Stimulated activated CD4-positive, alpha-beta T cell treated with anti-CD3 and anti-CD28 coated beads, Interleukin-2, amount 100 ng/mL, for 4 hours (primary cell): ENCODE measurements around the gene LYPD8.

ENCODE experiments used
- DNase-seq: peaks from one replicate; pipeline ENCODE4 v3.0.0-alpha.2; 2020; ENCODE audit warnings: low read depth

LYPD8 gene

GRCh38 chr1:248757784-248758195 lies 2.2 kb upstream of the LYPD8 start:
- no peak for DNase-seq

GRCh38 chr1:248756636-248757035 lies 1.1 kb upstream of the LYPD8 start:
- DNase-seq: no peak

GRCh38 chr1:248756151-248756550 lies 592 bp upstream of the LYPD8 start:
- DNase-seq: no peak

GRCh38 chr1:248753708-248754280 lies 1.8 kb downstream of the LYPD8 start:
- DNase-seq: no peak

- no peak for DNase-seq
Observed at GRCh38 chr1:248753029-248753594, 2.4 kb downstream of the LYPD8 start.

GRCh38 chr1:248752161-248753028 lies 3.2 kb downstream of the LYPD8 start:
- DNase-seq: no peak

- no peak for DNase-seq
Observed at GRCh38 chr1:248751635-248752034, 3.9 kb downstream of the LYPD8 start.

- DNase-seq: no peak
Observed at GRCh38 chr1:248751142-248751541, 4.4 kb downstream of the LYPD8 start.

GRCh38 chr1:248750496-248750895 lies 5.1 kb downstream of the LYPD8 start:
- no peak for DNase-seq

GRCh38 chr1:248748211-248748610 lies 7.3 kb downstream of the LYPD8 start:
- DNase-seq: no peak

- no peak for DNase-seq
Observed at GRCh38 chr1:248740876-248741275, 14.7 kb downstream of the LYPD8 start.

GRCh38 chr1:248739572-248740205 lies 15.9 kb downstream of the LYPD8 start:
- no peak for DNase-seq

- no peak for DNase-seq
Observed at GRCh38 chr1:248737457-248737856, 18.1 kb downstream of the LYPD8 start.

GRCh38 chr1:248736977-248737376 lies 18.6 kb downstream of the LYPD8 start:
- DNase-seq: no peak

GRCh38 chr1:248733566-248733965 lies 22.0 kb downstream of the LYPD8 start:
- DNase-seq: no peak

GRCh38 chr1:248730507-248731335 lies 24.8 kb downstream of the LYPD8 start:
- DNase-seq: no peak

GRCh38 chr1:248714248-248714647 lies 41.3 kb downstream of the LYPD8 start:
- no peak for DNase-seq

GRCh38 chr1:248710305-248710900 lies 45.2 kb downstream of the LYPD8 start:
- DNase-seq: no peak

- no peak for DNase-seq
Observed at GRCh38 chr1:248704606-248705005, 51.0 kb downstream of the LYPD8 start.

GRCh38 chr1:248703674-248704073 lies 51.9 kb downstream of the LYPD8 start:
- DNase-seq: no peak

- DNase-seq: no peak
Observed at GRCh38 chr1:248702714-248703113, 52.8 kb downstream of the LYPD8 start, which contains the start of gene OR14I1. Gene OR14I1 (minus strand): TSS chr1:248702766.
